T-helper 1 cell treated with Interleukin-12 subunit alpha and Interleukin-12 subunit beta and Interleukin-4 antibody, amounts not matched to agents 30 ng/mL and 1 ng/mL, for 36 hours (primary cell): Measurements from ENCODE around the gene TMED6. TPM values are rescaled to one million over a fixed set of nuclear protein-coding genes. Genes with fewer than 3 reads are reported as not detected.
"Not testable (repeated sequence)": the region's sequence is repeated elsewhere in the genome, so short reads cannot be mapped to it uniquely, and the experiment has no call there.

ENCODE experiments used
- intact Hi-C: fragments of 100-400 bp; cut with micrococcal nuclease; formaldehyde crosslinking; loops from one replicate; pipeline ENCODE4 v1.15.1; 2024
- total RNA-seq: library from RNA; stranded (reverse); gene quantifications from 2 replicates; pipeline ENCODE4 v1.2.3, GENCODE V29; 2022

TMED6 gene
- total RNA-seq, 1 donor from 2014 or later: 2.4 TPM

GRCh38 chr16:69307856-69308255 lies 43.7 kb downstream of the TMED6 start:
- intact Hi-C loops: no loop called here

DNA sequence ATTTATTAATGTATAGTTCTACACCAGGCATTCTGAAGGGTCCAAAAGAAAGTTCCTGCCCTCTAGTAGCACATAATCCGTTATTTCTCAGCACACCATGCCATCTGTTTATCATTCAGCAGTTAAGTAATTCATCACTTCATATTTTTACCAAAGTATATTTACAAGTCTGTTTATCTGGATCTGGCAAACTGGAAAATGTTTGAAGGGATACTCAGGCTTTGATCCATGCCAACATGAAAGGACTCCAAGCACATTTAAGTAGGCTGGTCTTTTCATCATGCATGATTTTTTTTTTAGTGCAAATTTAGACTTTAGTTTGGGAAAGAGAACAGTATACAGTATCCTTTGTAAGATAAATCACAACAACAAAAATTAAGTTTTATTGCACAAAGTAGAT lies 44.5 kb downstream of the TMED6 start:
- intact Hi-C loops: no loop called here

- intact Hi-C loops: no loop called here
Measured at GRCh38 chr16:69306031-69306430, 45.6 kb downstream of the TMED6 start.

DNA sequence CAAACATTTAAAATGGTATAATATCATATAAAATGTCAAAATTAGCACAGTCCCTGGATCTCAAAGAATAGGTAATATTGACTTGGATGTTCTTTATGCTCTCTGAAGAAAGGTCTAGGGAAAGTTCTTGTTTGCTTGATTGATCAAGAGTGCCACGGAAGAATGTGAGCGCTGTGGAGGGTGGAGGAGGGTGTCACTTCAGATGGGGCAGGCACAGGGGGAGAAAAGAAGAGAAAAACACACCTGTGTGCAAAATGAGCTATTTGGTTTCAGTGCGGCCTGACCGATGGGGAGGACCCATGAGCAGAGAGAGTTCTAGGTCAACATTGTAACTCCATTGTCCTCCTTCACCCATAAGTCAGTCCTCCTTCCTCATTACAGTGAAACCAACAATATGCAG lies 49.3 kb downstream of the TMED6 start:
- intact Hi-C loops: no loop called here

DNA sequence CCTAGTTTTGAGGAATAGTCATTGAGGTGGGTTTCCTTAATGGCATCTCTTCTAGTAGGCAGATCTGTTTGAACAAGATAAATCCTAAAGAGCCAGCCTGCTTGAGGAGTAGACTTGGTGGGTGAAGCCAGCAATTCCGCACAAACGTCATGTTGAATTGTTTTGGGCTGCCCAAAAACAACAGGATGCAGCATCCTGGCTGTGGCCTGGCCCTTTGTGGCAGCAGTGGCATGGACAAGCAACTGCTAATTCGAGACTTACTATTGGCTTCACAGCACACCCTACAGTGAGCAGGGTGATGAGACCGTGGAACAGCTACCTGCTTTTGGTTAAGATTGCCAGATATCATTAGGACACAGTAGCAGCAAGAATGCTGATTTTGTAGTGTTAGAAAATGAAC lies 49.7 kb downstream of the TMED6 start:
- intact Hi-C loops: no loop called here

- intact Hi-C loops: no loop called here
Measured at GRCh38 chr16:69301187-69301586, 50.4 kb downstream of the TMED6 start.

DNA sequence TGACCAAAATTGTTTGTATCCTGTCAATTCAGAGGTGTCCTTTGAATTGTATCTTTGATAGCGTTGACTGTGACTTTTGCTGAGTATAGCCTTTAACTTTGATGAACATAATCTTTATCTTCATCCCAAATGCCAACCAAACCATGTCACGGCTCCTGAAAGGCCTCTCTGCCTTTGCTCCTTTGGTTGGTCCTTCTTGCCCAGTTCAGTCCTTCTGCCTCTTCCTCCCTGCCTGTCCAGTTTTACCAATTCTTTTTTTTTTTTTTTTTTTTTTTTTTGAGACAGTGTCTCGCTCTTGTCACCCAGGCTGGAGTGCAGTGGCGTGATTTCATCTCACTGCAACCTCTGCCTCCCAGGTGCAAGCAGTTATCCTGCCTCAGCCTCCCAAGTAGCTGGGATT lies 53.3 kb downstream of the TMED6 start:
- intact Hi-C loops: no loop called here

DNA sequence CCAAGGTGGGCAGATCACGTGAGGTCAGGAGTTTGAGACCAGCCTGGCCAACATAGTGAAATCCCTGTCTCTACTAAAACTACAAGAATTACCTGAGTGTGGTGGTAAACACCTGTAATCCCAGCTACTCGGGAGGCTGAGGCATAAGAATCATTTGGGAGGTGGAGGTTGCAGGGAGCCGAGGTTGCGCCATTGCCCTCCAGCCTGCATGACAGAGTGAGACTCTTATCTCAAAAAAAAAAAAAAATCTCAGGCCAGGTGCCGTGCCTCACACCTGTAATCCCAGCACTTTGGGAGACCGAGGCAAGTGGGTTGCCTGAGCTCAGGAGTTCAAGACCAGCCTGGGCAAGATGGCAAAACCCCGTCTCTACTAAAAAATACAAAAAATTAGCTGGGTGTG lies 54.8 kb downstream of the TMED6 start:
- intact Hi-C loops: not testable (repeated sequence)

DNA sequence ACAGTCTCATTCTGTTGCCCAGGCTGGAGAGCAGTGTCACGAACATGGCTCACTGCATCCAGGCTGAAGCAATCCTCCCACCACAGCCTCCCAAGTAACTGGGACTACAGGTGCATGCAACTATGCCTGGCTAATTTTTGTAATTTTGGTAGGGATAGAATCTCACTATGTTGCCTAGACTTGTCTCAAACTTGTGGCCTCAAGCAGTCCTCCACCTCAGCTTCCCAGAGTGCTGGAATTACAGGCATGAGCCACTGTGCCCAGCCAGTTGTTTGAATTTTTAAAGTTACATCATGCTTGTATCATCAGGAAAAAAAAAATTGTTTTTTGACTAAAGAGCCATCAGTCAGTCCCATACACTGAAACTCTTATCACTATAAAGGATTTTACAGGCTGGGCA lies 57.5 kb downstream of the TMED6 start:
- intact Hi-C loops: no loop called here

- intact Hi-C loops: no loop called here
Measured at GRCh38 chr16:69293401-69293800, 58.2 kb downstream of the TMED6 start.

Other genes starting within 250 kb of the TMED6 start
- gene HAS3, start 246.1 kb downstream of the TMED6 start, total RNA-seq: 0.59 and 0.61 TPM in 2 replicates
- gene CHTF8, start 219.2 kb downstream of the TMED6 start, total RNA-seq: 119 and 130 TPM in 2 replicates
- gene UTP4, start 219.1 kb downstream of the TMED6 start, total RNA-seq: 57.2 and 57.9 TPM in 2 replicates
- 18.5 and 19.3 TPM in 2 replicates for gene SNTB2, start 164.6 kb downstream of the TMED6 start, total RNA-seq
- 38.6 and 40.1 TPM in 2 replicates for gene VPS4A, start 40.4 kb downstream of the TMED6 start, total RNA-seq
- gene PDF, start 21.2 kb downstream of the TMED6 start, total RNA-seq: 12.0 and 12.8 TPM in 2 replicates
- gene COG8, start 12.2 kb downstream of the TMED6 start, total RNA-seq: 35.0 and 35.8 TPM in 2 replicates
- 46.2 and 50.2 TPM in 2 replicates for gene NIP7, start 12.0 kb downstream of the TMED6 start, total RNA-seq
- gene TERF2, start 34.2 kb upstream of the TMED6 start, total RNA-seq: 46.1 and 56.7 TPM in 2 replicates
- gene CYB5B, start 72.8 kb upstream of the TMED6 start, total RNA-seq: 160 and 173 TPM in 2 replicates
- 40.1 and 41.3 TPM in 2 replicates for gene NFAT5, start 214.2 kb upstream of the TMED6 start, total RNA-seq